ENCODE measurements around the gene ALCAM.
"Not testable (repeated sequence)": the region's sequence is repeated elsewhere in the genome, so short reads cannot be mapped to it uniquely, and the experiment has no call there.

Gene ALCAM

GRCh38 chr3:105388176-105388575, 21.5 kb downstream of the ALCAM start:
- no peak for DNase-seq (ENCODE audit: low read depth in 2 of 2)

DNA sequence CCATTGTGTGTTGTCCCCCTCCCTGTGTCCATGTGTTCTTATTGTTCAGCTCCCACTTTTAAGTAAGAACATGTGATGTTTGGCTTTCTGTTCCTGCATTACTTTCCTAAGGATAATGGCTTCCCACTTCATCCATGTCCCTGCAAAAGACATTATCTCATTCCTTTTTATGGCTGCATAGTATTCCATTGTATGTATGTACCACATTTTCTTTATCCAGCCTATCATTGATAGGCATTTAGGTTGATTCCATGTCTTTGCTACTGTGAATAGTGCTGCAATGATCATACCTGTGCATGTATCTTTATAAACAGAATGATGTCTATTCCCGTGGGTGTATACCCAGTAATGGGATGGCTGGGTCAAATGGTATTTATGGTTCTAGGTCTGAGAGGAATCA, 23.1 kb downstream of the ALCAM start:
- not testable (repeated sequence) for DNase-seq (ENCODE audit: low read depth in 2 of 2)

DNA sequence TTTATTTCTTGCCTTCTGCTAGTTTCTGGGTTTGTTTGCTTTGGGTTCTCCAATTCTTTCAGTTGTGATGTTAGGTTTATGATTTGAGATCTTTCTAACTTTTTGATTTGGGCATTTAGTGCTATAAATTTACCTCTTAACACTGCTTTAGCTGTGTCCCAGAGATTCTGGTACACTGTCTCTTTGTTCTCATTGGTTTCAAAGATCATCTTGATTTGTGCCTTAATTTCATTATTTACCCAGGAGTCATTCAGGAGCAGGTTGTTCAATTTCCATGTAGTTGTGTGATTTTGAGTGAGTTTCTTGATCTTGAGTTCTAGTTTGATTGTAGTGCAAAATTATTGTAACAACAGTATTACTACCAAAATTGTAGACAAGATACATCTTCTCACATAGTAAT, 25.9 kb downstream of the ALCAM start:
- DNase-seq (ENCODE audit: low read depth in 2 of 2) = not testable (repeated sequence)

- DNase-seq (ENCODE audit: low read depth in 2 of 2) = no peak
Observed at GRCh38 chr3:105394177-105394576, 27.5 kb downstream of the ALCAM start.

DNA sequence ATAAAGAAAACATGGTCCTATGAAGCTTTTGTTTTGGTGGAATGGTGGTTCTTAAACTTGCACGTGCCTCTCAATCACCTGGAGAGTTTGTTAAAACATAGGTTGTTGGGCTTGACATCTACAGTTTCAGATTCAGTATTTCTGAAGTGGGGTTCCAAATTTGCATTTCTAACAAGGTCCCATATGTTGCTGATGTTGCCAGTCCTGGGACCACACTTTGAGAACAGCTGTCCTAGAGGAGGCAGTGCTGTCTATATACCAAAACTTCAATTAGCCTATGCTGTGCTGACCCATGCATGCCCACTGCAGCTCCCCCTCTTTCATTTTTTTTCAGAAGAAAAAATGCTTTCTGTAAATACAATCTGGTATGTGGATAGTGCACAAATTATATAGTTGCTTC, 31.3 kb downstream of the ALCAM start:
- no peak for DNase-seq (ENCODE audit: low read depth in 2 of 2)

DNA sequence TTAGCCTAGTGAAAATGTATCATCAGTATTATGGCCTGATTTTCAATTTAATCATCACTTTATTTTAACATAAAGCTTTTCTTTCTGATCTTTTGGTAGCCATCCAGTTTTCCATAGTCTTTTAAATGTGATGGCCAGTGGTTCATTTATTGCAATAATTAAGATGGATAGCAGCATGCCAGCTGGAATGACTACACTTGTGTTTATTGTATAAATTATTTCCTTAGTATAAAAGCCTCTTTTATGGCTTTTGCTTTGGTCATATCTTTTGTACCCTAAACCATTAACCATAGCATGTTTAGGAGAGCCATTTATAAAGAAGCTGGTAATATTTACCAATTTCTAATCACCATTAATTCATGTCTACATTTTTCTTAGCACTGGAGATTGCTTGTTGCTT, 31.7 kb downstream of the ALCAM start:
- DNase-seq (ENCODE audit: low read depth in 2 of 2) = no peak

DNA sequence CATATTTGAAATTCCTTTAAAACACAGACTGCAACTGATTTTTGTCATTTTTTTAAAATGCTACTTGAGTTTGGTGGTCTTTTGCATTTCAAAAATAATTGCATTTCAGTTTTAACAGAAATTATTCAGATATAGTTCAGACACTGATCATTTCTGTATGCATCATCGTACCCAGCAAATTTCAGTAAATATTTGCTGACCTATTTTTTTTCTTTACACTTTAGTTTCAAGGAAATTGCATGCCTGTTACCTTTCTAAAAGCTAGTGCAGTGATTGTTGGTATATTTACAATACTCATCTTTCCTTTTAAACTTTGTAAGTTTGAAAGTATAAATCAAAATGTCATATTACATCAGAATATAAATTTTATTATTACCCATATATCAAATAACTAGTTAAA, 32.4 kb downstream of the ALCAM start:
- no peak for DNase-seq (ENCODE audit: low read depth in 2 of 2)

DNA sequence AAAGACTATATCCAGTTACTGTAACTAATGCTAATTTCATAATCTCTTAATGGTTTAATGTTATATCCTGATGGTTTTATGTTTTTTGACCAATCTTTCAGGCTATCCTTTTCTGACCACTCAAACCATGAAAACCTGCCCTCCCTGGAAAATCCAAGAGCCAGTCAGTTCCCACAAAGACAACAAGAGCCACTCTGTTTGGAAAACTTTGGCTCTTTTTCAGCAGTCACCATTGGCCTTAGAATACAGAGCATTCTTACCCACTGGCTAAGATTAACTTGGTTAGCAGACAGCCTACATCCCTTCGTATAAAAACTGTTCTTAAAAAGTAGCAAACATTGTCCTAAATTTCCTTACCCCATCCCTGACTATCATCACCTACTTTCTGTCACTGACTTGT, 32.9 kb downstream of the ALCAM start:
- DNase-seq (ENCODE audit: low read depth in 2 of 2) = no peak

GRCh38 chr3:105401254-105401653, 34.5 kb downstream of the ALCAM start:
- DNase-seq (ENCODE audit: low read depth in 2 of 2) = no peak

DNA sequence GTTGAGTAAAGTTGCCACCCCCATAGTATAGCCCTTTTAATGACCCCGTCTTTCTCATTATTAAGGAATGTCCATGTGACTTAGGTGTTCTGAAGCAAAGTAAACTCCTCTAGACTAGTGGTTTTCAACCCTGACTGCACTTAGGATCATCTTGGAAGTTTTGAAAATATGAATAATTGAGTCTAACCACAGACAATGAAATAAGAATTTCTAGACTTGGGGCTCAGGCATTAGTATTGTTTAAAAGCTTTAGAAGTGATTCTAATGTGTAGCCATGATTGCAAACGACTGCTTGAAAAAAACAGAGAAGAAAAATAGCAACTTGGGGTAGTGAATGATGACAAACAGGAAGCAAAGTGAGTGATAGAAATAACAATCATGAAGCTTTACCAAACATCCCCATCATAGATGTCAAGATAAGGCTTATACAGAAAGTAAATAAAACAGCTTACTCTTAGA, 35.0 kb downstream of the ALCAM start:
- no peak for DNase-seq (ENCODE audit: low read depth in 2 of 2)

GRCh38 chr3:105402287-105402801, 35.6 kb downstream of the ALCAM start:
- DNase-seq (ENCODE audit: low read depth in 2 of 2) = no peak

DNA sequence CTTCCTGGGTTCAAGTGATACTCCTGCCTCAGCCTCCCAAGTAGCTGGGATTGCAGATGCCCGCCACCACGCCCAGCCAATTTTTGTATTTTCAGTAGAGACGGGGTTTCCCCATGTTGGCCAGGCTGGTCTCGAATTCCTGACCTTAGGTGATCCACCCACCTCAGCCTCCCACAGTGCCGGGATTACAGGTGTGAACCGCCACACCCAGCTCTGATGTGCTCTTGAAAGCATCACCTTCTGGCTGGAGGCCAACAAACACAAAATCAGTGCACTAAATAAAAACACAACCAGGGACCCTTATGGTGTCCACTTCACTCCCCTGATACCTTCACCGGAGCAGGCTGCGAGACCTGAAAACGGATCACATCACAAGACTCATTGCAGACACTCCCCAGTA, 36.3 kb downstream of the ALCAM start:
- not testable (repeated sequence) for DNase-seq (ENCODE audit: low read depth in 2 of 2)

GRCh38 chr3:105406268-105406667, 39.6 kb downstream of the ALCAM start:
- DNase-seq (ENCODE audit: low read depth in 2 of 2) = no peak

- no peak for DNase-seq (ENCODE audit: low read depth in 2 of 2)
Observed at GRCh38 chr3:105409364-105409763, 42.7 kb downstream of the ALCAM start.

- no peak for DNase-seq (ENCODE audit: low read depth in 2 of 2)
Observed at GRCh38 chr3:105413343-105413887, 46.7 kb downstream of the ALCAM start.

GRCh38 chr3:105414841-105415240, 48.1 kb downstream of the ALCAM start:
- no peak for DNase-seq (ENCODE audit: low read depth in 2 of 2)

GRCh38 chr3:105415951-105416350, 49.2 kb downstream of the ALCAM start:
- DNase-seq (ENCODE audit: low read depth in 2 of 2) = no peak

DNA sequence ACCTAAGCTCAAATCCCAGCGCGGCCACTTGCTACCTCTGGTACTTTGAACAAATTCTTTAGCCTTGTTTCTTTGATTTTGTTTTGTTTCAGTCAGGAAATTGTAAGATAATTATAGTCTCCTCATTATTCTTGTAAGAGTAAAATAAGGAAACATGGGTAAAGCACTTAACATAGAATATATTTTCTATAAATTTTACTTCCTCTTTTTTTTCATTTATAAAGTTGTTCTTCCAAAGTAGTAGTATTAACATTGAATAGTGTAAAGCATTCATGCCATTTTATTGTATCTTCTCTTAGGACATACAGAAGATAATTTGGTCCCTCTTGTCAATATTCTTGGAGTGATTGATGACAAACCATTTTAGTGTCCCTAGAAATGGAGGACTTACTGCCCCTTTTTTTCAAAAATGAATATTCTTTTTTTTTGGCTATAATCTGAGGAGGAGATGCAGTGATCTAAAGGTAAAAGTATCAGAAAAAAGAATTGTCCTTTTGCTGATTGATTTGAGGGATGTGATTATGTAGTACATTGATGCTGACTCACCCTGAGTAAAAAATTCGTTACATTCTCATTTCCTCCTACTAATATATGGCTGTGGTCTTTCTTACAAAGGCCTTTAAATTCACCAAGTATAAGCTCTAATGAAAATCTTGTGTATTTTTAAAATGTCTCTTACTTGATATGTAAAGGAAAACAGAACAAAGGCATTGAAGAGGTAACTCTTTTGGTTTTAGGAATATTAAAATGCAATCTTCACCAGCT, 51.0 kb downstream of the ALCAM start:
- no peak for DNase-seq (ENCODE audit: low read depth in 2 of 2)

- DNase-seq (ENCODE audit: low read depth in 2 of 2) = no peak
Observed at GRCh38 chr3:105422645-105423044, 55.9 kb downstream of the ALCAM start.

GRCh38 chr3:105423397-105423796, 56.7 kb downstream of the ALCAM start:
- DNase-seq (ENCODE audit: low read depth in 2 of 2) = no peak

GRCh38 chr3:105424412-105425152, 57.9 kb downstream of the ALCAM start:
- no peak for DNase-seq (ENCODE audit: low read depth in 2 of 2)

- no peak for DNase-seq (ENCODE audit: low read depth in 2 of 2)
Observed at GRCh38 chr3:105425153-105425502, 58.4 kb downstream of the ALCAM start.

DNA sequence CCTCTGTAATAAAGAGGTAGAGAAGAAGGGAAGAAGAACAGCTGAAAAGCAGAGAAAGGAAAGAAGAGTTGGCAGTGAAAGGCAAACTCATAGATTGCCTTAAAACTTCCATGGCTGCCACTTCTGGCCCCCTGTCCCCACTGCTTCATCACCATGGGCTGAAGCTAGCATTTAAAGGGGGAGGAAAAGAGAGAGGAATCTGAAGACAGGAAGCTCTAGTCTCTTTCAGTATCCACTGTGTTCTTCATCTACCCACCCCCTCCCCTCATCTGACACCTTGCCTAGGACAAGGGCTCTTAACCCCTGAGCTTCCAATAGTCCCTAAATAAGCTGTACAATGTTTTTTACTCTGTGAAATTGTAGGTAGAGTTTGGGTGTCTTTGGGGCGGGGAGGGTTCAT, 60.6 kb downstream of the ALCAM start:
- no peak for DNase-seq (ENCODE audit: low read depth in 2 of 2)
